Measurements from ENCODE around the gene DEPDC4.
"Not testable (repeated sequence)": the region's sequence is repeated elsewhere in the genome, so short reads cannot be mapped to it uniquely, and the experiment has no call there.

Gene DEPDC4

GRCh38 chr12:100266835-100267602 is at the start of gene DEPDC4, which contains the start of gene SCYL2:
Gene DEPDC4 (minus strand): TSS chr12:100267079. CDS start chr12:100267076, 3 bp downstream.
Gene SCYL2 (plus strand): TSS chr12:100267177. CDS start chr12:100282971, 15,794 bp downstream.
- DNase-seq (ENCODE audit: low read depth) = peak; percentile 90

GRCh38 chr12:100311317-100311716 is 44.4 kb upstream of the DEPDC4 start:
- DNase-seq (ENCODE audit: low read depth) = no peak

DNA sequence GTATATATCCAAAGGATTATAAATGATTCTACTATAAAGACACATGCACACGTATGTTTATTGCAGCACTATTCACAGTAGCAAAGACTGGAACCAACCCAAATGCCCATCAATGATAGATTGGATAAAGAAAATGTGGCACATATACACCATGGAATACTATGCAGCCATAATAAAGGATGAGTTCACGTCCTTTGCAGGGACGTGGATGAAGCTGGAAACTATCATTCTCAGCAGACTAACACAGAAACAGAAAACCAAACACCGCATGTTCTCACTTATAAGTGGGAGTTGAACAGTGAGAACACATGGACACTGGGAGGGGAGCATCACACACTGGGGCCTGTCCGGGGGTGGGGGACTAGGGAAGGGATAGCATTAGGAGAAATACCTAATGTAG is 41.3 kb upstream of the DEPDC4 start:
- not testable (repeated sequence) for DNase-seq (ENCODE audit: low read depth)

DNA sequence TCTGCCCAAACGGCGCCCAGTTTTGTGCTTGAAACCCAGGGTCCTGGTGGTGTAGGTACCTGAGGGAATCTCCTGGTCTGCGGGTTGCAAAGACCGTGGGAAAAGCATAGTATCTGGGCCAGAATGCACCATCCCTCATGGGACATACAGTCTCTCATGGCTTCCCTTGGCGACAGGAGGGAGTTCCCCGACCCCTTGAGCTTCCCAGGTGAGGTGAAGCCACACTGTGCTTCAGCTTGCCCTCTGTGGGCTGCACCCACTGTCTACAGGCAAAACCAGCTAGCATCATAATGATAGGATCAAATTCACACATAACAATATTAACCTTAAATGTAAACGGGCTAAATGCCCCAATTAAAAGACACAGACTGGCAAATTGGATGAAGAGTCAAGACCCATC is 37.5 kb upstream of the DEPDC4 start:
- DNase-seq (ENCODE audit: low read depth) = not testable (repeated sequence)

GRCh38 chr12:100303831-100304230 is 37.0 kb upstream of the DEPDC4 start:
- no peak for DNase-seq (ENCODE audit: low read depth)

- no peak for DNase-seq (ENCODE audit: low read depth)
Observed at GRCh38 chr12:100302081-100302480, 35.2 kb upstream of the DEPDC4 start.

GRCh38 chr12:100295764-100296555 is 29.1 kb upstream of the DEPDC4 start:
- no peak for DNase-seq (ENCODE audit: low read depth)

DNA sequence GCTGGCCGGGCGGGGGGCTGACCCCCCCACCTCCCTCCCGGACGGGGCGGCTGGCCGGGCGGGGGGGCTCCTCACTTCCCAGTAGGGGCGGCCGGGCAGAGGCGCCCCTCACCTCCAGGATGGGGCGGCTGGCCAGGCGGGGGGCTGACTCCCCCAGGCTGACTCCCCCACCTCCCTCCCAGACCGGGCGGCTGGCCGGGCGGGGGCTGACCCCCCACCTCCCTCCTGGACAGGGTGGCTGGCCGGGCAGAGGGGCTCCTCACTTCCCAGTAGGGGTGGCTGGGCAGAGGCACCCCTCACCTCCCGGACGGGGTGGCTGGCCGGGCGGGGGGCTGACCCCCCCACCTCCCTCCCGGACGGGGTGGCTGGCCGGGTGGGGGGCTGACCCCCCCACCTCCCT is 27.5 kb upstream of the DEPDC4 start:
- not testable (repeated sequence) for DNase-seq (ENCODE audit: low read depth)

DNA sequence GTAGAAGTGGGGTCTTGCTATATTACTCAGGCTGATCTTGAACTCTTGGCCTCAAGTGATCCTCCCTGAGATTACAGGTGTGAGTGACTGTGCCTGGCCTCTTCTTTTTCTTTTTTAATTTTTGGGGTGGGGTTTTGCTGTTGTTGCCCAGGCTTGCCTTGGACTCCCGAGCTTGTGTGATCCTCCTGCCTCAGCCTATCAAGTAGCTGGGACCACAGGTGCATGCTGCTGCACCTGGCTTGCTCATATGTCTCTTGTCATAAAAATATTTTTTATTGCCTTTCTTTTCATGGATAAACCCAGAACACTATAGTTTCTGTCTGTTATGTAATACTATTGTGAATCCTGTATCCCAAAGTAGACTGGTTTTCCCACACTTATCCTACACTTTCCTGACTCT is 26.1 kb upstream of the DEPDC4 start:
- DNase-seq (ENCODE audit: low read depth) = no peak

DNA sequence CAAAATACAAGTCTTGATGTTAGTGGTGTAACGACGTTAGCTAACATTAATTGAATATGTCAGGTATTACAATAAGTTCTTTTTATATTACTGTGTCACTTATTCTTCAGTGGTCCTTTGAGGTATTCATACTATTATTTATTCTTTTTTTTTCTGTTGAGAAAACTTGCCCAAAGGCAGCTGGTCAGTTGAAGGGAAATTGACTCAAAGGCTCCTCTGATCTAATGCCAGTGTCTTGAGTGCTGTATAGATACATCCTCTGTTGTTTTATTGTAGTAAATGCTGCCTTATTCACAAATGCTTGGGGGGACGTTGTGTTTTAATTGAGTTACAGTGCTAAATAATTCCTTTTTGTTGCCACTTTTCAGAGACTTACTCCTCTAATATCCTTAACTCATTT is 23.1 kb upstream of the DEPDC4 start:
- no peak for DNase-seq (ENCODE audit: low read depth)

DNA sequence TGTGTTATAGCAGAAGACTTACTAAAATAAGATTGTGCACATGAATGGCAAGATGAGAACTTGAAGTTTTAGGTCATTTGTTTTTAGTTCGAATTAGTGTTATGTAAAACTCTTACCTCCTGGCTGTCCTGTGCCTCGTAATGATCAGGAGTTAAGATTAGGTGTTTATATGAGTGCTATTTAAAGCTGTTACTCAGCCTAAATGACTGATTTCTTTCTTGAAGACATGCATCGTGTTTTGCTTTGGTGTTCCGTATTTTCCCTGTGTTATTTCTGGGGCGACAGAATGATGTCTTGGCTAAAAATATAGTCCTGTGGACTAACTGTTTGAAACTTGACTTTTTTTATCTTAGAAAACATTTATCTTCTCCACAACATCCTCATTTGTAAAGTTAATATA is 22.2 kb upstream of the DEPDC4 start:
- no peak for DNase-seq (ENCODE audit: low read depth)

DNA sequence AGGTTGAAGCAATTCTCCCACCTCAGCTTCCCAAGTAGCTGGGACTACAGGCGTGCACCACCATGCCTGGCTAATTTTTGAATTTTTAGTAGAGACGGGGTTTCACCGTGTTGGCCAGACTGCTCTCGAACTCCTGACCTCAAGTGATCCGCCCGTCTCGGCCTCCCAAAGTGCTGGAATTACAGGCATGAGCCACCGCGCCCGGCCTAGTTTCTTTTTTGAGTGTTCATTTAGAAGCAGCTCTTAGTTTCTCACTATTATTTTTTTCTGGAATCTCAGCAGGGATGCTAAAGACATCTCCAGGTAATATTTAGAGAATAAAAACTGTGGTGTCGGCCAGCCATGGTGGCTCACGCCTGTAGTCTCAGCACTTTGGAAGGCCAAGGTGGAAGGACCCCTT is 17.7 kb upstream of the DEPDC4 start:
- DNase-seq (ENCODE audit: low read depth) = not testable (repeated sequence)

GRCh38 chr12:100279607-100280244 is 12.8 kb upstream of the DEPDC4 start:
- no peak for DNase-seq (ENCODE audit: low read depth)

DNA sequence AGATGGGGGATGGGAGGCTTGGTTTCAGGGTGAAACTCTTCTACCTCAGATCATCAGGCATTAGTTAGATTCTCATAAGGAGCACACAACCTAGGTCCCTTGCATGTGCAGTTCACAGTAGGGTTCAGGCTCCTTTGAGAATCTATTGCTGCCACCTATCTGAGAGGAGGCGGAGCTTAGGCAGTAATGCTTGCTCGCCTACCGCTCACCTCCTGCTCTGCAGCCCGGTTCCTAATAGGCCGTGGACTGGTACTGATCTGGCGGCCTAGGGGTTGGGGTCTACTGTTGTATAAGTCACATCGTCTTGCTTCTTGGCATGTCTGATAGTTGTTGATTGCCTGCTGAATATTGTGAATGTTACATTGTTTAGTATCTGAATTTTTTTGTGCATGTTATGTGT is 12.3 kb upstream of the DEPDC4 start:
- no peak for DNase-seq (ENCODE audit: low read depth)

DNA sequence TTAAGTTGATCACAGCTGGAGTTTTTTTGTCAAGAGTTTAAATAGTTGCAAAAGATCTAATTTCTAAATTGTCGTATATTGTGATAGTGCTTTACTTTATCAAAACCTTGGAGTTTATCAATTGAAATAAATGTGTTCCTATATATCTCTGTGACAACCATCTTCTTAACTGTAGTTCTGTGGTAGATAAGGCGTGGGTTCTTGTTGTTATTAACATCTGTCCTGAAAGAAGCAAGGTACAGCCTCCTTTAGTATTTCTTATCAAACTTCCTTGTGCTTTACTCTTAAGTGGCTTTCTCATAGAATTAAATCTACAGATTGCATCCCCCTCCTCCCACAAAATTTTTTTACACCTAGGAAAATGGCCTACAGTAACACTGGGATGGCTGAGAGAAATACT is 7.4 kb upstream of the DEPDC4 start:
- DNase-seq (ENCODE audit: low read depth) = no peak

DNA sequence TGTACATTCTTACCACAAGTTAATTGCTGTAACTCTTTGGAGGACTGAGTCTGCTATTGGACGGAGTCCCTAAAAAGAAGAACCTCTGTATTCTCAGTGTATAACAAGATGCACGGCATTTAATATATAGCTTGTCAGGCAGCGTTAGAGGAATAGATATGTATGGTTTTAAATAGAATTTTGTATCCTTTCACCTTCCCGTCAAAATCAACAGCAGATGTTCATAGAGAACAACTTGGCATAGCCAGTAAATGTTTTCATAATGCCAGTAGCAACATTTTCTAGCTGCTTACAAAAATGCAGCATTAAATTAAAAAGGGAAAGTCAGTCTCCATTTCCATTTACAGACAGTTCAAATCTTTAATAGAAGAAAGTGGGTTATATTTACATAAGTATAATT is 6.9 kb upstream of the DEPDC4 start:
- no peak for DNase-seq (ENCODE audit: low read depth)

DNA sequence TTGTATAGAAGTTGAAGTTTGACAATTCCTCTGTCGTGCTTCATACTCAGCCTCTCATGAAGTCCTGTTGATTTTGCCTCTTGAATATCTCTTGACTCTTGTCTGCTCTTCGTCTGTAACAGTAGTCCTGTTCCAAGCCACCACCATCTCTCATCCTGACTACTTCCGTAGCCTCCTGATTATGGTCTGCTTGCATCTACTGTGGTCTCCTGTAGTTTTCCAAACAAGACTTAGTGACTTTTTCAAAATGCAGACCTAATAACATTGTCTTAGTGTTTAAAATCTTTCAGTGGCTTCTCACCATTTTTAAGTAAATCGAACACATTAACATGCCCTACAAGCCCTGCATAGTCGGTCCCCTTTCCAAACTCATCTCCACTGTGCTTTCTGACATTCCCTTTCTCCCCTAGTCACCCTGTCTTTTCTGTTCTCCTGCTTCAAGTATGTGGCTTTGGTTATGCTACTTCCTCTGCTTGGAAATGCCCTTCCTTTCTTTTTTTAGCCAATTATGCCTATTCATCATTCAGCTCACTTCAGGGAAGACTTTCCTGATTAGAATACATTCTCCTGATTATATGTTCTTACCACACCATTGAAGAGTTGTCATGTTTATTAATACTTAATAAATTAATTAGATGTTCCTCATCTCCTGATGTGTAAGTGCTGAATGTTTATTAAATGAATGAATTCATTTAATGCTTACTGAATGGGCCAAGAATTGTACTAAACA is 2.1 kb upstream of the DEPDC4 start:
- no peak for DNase-seq (ENCODE audit: low read depth)

GRCh38 chr12:100267603-100268281 is 863 bp upstream of the DEPDC4 start:
- DNase-seq (ENCODE audit: low read depth) = no peak

DNA sequence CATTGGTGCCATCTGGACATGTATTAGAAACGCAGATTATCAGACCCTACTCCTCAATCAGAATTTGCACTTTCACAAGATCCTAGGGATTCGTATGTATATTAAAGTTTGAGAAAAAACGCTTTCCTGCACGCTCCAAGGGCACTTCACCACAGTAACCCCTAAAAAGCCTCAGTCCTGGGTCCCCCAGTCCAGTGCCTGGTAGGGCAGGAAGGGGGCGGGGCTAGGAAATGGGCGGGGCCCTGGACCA is 369 bp downstream of the DEPDC4 start:
- no peak for DNase-seq (ENCODE audit: low read depth)

GRCh38 chr12:100265732-100266584 is 921 bp downstream of the DEPDC4 start:
- peak; percentile 54 for DNase-seq (ENCODE audit: low read depth)

DNA sequence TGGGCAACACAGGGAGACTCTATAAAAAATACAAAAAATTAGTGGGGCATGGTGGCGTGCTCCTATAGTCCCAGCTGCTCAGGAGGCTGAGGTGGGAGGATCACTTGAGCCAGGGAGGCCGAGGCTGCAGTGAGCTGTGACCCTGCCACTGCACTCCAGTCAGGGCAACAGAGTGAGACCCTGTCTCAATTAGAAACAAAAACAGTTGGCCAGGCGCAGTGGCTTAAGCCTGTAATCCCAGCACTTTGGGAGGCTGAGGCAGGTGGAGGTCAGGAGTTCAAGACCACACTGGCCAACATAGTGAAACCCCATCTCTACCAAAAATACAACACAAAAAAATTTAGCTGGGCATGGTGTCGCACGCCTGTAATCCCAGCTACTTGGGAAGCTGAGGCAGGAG is 1.8 kb downstream of the DEPDC4 start:
- not testable (repeated sequence) for DNase-seq (ENCODE audit: low read depth)

Measured in CMK (cell line).